ENCODE measurements around the gene PLEKHF1.

The PLEKHF1 gene

GRCh38 chr19:29628661-29629385 lies 36.4 kb upstream of the PLEKHF1 start:
- no peak for DNase-seq (ENCODE audit: low read depth)
- no peak for TF ChIP-seq CTCF (IDR thresholded peaks at IDR 0.05; ENCODE audit: control insufficient read depth, insufficient read depth, low read depth, low read length, missing control alignments)
- H3K4me3 ChIP-seq (ENCODE audit: control insufficient read depth, low read depth, low read length): no peak overlapping the region

- H3K4me3 ChIP-seq (ENCODE audit: control insufficient read depth, low read depth, low read length): no peak overlapping the region
These were observed 35.3 kb upstream of the PLEKHF1 start for GRCh38 chr19:29629836-29630534.

GRCh38 chr19:29630655-29631054 lies 34.6 kb upstream of the PLEKHF1 start:
- no peak for DNase-seq (ENCODE audit: low read depth)
- TF ChIP-seq CTCF (IDR thresholded peaks at IDR 0.05; ENCODE audit: control insufficient read depth, insufficient read depth, low read depth, low read length, missing control alignments): no peak
- H3K4me3 ChIP-seq (ENCODE audit: control insufficient read depth, low read depth, low read length): no peak overlapping the region

More at GRCh38 chr19:29629836-29630534, 35.3 kb upstream of the PLEKHF1 start:
- TF ChIP-seq CTCF (IDR thresholded peaks at IDR 0.05; ENCODE audit: control insufficient read depth, insufficient read depth, low read depth, low read length, missing control alignments): no peak
- DNase-seq (ENCODE audit: low read depth): no peak

- TF ChIP-seq CTCF (IDR thresholded peaks at IDR 0.05; ENCODE audit: control insufficient read depth, insufficient read depth, low read depth, low read length, missing control alignments): no peak
- no peak overlapping the region for H3K4me3 ChIP-seq (ENCODE audit: control insufficient read depth, low read depth, low read length)
- no peak for DNase-seq (ENCODE audit: low read depth)
These were observed 33.8 kb upstream of the PLEKHF1 start for GRCh38 chr19:29631450-29631849.

GRCh38 chr19:29634002-29634401 lies 31.3 kb upstream of the PLEKHF1 start:
- H3K4me3 ChIP-seq (ENCODE audit: control insufficient read depth, low read depth, low read length): no peak overlapping the region
- DNase-seq (ENCODE audit: low read depth): no peak
- TF ChIP-seq CTCF (IDR thresholded peaks at IDR 0.05; ENCODE audit: control insufficient read depth, insufficient read depth, low read depth, low read length, missing control alignments): no peak

GRCh38 chr19:29634423-29635130 lies 30.7 kb upstream of the PLEKHF1 start:
- DNase-seq (ENCODE audit: low read depth): no peak
- TF ChIP-seq CTCF (IDR thresholded peaks at IDR 0.05; ENCODE audit: control insufficient read depth, insufficient read depth, low read depth, low read length, missing control alignments): no peak
- no peak overlapping the region for H3K4me3 ChIP-seq (ENCODE audit: control insufficient read depth, low read depth, low read length)

Data from AG09309 (cell line).